COLO829 (cell line): ENCODE results near the gene SVBP.
A peak's percentile ranks its signal among the peaks of the same experiment; 100 is the strongest.
"Not testable (repeated sequence)": the region's sequence is repeated elsewhere in the genome, so short reads cannot be mapped to it uniquely, and the experiment has no call there.

Source experiments
- DNase-seq: peaks from one replicate; pipeline ENCODE4 v3.0.0; 2012; ENCODE audit warnings: low spot score

Gene SVBP, protein sequence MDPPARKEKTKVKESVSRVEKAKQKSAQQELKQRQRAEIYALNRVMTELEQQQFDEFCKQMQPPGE

DNA sequence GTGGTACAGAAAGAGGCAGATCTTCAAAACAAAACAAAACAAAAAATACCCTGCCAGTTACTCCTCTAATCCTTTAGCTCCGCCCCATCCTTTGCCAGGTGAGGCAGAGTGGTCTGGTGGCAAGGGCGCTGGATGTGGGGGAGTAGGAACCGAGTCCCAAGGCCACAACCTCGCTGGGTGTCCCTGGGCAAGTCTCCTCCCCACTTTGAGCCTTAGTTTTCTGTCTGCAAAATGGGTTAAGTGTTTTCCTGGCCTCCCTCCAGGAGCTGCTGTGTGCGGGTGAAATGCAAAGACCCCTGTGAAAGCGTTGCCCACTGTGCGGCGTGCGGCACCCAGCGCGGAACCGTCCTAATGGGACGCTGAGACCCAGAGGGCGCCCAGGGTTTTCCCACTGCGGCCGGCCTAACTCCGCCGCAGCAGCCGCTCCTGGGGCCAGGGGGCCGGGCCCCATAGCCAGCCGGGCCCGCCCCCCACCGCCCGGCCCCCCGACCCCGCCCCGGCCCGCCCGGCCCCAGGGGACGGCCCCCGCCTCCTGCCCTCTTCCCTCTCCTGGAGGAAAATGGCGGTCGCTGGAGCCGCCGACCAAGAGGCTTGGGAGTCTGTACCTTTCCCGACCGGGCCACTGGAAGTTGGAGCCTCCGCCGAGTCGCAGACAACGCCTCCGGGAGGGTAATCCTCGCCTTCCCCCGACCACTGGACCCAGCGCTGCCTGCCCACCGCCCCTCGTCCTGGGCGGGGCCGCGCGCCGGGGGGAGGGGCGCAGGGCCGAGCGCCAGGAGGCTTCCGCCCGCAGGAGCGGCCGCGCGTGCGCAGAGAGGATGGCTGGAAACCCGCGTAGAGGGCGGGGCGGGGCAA, at the start of gene SVBP, which contains the start of gene ERMAP:
TSS of gene SVBP (minus strand) at position 813 of the 855 bp plus-strand sequence. CDS start 853 bp downstream, outside the sequence.
TSS of gene ERMAP (plus strand) at position 538 of the 855 bp plus-strand sequence. CDS start 13,327 bp downstream, outside the sequence.
- DNase-seq = peak; percentile 91

DNA sequence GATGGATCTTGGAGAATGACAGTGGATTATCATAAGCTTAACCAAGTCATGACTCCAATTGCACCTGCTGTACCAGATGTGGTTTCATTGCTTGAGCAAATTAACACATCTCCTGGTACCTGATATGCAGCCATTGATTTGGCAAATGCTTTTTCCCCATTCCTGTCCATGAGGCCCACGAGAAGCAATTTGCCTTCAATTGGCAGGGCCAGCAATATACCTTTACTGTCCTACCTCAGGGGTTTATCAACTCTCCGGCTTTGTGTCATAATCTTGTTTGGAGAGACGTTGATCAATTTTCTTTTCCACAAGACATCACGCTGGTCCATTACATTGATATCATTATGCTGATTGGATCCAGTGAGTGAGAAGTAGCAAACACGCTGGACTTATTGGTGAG, 49.4 kb upstream of the SVBP start:
- no peak for DNase-seq

DNA sequence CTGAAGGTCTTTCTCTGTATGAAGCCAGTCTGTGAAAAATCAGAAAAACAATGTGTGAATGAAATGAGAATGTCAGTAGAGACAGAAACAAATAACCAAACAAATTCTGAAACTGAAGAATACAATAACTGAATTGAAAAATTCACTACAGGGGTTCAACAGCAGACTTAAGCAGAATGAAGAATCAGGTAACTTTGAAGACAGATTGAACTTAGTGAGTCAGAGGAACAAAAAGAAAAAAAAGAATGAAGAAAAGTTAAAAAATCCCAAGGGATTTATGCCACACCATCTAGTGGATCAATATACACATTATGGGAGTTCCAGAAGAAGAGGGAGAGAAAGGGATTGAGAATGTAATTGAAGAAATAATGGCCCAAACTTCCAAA, 43.8 kb upstream of the SVBP start:
- no peak for DNase-seq

DNA sequence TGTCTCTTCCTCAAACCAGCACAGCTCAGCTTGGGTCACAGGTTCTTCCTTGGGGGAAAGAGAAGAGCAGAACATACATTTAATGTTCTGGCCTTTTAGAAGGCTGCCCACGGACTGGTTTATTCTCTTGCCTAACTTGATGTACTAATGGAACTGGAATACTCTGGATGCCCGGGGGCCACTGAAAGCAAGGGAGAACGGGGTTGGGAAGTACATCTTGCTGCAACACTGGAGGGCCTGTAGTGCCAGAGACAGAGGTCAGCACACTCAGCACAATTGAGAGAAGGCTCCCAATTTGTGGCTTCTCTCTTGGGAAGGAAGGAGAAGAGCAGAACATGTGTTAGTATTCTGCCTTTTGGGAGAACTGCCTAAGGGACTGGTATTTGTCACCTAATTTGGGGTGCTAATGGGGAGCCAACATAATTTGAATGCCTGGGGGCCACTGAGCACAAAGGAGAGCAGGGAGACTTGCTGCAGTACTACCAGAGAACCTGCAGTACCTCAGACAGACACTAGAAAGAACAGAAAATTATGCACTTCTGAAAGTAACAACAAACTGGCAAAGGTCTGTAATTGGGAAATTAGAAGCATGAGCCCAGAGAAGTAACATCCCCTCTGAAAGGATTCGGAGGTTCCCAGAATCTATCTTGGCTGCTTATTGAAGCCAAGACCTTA, 43.3 kb upstream of the SVBP start:
- no peak for DNase-seq

DNA sequence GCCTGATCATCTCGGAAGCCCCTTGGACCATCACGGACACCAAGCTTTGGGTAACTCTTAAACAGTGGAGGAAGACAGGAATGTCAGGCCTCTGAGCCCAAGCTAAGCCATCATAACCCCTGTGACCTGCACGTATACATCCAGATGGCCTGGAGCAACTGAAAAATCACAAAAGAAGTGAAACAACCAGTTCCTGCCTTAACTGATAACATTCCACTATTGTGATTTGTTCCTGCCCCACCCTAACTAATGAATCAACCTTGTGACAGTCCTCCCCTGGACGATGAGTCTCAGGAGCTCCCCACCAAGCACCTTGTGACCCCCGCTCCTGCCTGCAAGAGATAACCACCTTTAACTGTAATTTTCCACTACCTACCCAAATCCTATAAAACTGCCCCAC, 42.2 kb upstream of the SVBP start:
- not testable (repeated sequence) for DNase-seq

DNA sequence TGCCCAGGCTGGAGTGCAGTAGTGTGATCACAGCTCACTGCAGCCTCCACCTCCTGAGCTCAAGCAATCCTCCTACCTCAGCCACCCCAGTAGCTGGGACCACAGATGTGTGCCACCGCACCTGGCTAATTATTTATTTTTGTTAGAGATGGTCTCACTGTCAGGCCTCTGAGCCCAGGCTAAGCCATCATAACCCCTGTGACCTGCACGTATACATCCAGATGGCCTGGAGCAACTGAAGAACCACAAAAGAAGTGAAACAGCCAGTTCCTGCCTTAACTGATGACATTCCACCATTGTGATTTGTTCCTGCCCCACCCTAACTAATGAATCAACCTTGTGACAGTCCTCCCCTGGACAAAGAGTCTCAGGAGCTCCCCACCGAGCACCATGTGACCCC, 39.4 kb upstream of the SVBP start:
- DNase-seq = not testable (repeated sequence)

DNA sequence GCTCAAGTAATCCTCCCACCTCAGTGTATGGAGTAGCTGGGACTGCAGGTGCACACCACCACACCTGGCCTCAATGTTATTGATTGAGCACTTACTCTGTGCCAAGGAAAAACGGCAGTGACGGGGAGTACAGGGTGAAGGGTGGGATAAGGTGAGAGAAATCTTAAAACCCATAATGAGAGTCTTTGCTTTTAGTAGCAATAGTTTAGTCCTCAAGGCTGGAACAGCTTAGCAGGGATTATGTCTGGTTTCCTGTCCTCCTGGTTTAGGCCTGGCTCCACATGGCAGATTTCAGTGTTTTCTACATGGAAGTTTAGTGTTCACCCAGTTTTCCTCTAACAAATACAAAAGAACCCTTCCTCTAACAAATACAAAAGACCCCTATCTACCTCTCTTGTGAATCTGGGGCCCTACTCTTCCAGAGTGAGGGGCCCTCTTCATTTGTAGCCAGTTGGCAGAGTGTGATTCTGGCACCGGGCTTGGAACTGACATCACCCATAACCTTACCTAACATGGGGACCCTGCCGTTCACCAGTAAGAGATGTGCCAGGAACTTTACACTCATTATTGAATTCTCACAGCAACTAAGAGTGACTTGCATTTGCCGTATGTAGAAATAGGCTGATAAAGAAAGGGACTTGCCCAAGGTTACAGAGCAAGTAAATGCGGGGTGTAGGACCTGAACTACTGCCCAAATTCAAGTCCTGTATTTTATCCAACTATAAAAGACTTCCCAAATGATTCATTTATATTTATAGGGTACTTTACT, 36.1 kb upstream of the SVBP start:
- no peak for DNase-seq

DNA sequence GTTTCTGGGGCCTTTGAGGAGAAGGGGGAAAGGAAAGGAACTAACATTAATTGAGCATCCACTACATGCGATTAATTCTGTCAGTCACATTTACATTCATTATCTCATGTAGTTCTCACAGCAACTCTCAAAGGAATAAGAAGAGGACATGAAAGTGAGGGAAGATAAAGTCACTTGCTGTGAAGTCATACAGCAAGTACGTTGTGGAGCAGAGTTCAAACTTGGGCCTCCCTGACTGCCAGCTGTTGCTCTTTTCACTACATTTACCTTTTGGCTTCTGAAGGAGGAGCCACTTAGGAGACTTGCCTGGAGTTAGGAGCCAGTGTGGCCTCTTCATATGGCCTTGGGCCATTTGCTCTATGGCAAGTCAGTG, 35.4 kb upstream of the SVBP start:
- DNase-seq = no peak

DNA sequence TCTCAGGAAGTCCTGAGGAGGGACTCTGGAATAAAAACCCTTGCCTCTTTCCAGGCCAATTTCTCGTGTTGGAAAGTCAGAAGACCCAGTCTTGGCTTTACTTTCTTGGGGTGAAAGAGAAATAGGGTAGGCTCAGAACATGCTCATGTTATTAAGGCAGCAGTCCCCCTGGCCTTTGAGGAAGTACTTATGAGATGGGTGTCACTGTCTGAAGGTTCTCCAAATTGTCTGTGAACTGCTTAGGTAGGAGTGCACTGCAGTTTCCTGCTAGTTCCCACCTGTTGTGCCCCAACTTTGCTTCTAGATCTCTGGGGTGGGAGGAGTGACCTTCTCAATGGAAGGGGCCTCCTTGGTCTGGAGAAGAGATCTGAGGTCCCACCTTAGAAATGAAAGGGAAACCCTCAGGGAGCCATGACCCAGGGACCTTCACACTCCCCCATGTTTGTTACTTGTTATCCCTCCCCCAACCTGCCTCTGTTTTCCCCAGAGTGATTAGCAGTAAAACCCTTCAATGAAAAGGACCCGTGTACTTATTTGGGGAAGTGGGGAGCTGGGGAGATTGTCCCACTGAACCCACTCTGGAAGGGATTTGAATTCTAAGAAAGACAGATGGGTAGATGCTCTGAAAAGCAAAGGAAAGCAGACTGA, 34.9 kb upstream of the SVBP start:
- DNase-seq = no peak

DNA sequence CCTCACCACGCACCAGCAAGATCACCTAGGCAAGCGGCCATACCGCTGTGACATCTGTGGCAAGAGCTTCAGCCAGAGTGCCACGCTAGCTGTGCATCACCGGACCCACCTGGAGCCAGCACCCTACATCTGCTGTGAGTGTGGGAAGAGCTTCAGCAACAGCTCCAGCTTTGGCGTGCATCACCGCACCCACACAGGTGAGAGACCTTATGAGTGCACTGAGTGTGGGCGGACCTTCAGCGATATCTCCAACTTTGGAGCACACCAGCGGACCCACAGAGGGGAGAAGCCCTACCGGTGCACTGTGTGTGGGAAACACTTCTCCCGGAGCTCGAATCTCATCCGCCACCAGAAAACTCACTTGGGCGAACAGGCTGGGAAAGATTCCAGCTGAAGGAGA, 34.2 kb upstream of the SVBP start:
- no peak for DNase-seq

DNA sequence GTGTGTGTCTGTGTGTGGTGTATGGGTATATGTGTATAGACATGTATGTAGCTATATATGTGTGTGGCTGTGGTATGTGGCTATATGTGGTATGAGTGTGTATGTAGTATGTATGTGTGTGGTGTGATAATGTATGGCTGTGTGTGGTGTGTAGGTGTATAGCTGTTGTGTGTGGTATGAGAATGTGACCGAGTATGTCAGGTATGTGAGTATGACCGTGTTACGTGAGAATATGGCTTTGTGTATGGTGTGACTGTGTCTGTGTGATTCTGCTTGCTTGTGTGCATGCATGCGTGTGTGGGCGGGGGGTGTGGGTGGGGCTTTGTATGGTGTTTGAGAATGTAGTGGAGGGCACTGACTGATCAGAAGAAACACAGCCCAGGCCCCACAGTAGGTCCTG, 32.7 kb upstream of the SVBP start:
- no peak for DNase-seq

DNA sequence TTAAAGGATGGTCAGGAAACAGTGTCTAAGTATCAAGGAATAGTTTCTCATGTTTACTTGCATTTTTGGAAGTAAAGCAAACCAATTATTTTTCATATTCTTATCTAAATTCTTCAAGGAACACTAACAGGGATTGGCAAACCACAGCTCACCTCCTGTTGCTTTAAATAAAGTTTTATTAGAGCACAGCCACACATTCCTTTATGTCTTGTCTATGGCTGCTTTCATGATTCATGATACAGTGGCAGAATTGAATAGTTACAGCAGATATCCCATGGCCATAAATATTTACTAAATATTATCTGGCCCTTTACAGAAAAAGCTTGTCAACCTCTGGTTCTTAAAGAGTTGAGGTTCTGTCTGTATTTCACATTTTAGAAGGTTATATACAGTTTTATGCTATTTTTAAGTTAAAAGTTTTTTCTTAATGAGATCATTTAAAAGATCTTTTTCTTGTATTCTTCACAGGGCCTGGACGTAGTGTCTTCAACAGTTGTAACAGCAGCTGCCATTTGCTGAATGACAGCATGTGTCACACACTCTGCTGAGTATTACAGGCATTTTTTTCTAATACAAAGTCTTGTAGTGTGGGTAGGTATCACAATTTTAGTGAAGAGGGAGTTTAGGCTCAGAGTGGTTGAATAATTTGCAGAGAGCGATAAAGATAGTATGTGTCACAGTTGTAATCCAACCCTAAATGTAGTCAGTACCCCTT, 31.8 kb upstream of the SVBP start:
- no peak for DNase-seq

DNA sequence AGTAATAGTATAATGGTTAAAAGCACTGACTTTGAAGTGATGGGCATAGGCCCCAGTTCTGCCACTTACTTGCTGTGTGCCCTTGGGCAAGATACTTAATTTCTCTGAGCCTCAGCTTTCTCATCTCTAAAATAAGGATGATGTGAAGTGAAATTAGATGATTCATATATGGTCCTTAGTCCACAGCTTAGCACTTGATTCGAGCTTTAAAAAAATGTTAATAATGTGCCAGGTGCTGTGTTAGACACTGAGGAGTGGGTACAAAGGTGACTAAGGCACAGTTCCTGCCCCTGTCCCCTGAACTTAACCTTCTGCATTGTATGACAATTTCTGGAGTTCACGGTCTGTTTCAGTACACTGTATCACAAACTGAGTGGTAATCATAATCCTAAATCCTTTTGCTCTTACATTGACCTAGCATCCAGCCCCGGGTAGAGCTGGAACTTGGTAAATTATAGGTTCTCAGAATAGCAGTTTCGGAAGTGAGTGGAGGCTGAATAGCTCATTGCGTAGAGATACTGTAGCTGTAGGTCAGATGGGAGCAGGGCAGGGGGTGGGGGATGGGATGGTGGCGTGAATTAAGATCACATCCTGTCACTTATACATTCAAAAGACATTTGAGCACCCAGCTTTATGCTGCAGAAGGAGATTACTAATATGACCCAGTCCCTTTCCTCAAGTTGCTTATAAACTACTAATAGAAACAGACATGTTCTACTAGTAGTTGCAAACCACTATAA, 30.7 kb upstream of the SVBP start:
- DNase-seq = no peak

DNA sequence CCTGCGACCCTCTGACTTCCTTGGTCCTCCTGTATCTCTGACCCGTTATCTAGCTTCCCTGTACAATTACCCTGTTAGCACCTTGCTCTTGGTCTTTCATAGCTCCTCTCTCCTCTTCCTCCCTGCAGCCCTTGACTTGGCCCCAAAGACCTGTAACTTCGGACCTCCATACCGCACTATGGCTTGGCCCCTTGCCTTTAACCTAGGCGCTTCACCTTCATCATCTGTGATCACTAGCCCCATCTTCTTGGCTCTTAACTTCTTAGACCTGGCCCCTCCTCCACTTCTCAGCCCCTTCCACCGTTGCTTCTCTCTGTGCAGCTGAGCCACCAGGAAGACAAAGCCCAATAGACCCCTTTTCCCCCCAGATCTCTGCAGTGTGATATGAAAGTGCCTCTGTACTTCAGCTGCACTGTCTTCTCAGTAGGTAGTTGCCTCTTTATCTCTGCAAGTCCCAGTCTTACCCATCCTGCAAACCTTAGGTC, 30.0 kb upstream of the SVBP start:
- DNase-seq = no peak

DNA sequence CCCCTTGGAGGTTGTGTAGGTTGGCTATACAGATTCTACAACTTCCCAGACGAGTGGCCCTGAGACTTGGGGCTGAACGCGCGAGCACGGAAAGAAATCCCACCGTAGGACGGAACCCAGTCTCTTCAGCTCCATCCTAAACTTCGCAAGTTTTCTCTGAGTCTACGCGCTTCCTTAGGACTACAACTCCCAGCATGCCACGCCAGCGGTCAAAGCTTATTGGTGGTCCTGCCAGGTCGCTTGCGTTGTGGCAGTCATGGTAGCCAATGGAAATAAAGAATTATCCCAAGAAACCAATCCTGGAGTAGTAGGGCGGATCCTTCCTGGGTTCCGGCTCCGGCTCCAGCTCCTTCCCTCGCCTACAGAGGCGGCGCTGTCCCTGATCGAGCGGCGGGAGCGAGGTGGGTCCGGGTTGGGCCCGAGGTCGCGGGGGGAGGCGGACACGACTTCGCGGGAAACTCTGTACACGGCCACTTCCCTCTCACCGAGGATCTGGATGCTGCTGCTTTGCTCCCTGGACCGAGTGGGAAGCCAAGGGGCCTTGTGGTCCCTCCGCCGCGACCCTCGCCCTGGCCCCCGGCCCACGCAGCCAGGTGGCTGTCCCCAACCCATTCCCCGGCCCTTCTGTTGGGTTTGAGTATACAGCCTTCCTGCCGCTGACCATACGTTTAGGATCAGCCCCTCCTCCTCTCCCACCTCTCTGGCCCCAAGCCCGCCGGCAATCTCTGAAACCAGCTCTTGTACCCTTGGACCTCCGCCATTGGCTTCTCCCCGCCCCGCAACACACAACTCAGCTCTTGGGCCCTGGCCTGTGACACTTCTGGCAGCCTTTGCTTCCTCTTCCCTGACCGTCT, 29.3 kb upstream of the SVBP start, which contains the start of gene ZNF691:
TSS of gene ZNF691 (plus strand) at position 357 of the 854 bp plus-strand sequence. CDS start 3,046 bp downstream, outside the sequence.
- DNase-seq = peak; percentile 92

DNA sequence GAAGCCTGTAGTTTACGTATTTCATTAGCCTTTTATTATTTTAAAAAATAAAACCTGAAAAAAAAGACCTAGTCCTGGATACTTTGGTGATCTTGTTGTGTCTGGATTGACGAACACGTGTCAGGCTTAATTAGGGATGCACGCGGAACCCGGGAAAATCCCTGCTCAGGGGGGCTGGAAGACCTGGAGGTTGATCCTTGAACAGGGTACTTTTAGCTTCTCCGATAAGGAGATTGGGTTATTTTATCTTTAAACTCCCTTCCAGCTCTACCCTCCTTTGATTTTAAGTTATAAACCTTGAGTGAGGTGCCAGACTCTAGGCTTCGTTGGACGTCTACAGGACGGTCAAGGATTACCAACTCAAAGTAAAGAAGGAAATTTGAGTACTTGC, 28.7 kb upstream of the SVBP start:
- DNase-seq = no peak

DNA sequence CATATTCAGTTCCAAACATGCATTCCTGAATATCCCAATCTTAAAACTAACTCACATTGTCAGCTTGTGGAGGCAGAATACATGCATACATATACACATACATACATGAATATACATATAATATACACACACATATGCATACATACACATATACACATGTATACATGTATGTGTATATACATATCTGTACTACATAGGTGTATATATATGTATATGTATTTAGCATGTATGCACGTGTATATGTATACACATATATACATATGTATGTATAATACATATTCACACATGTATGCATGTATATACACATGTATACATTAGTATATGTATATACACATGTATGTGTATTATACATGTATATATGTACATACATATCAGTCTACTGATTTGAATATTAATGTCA, 28.0 kb upstream of the SVBP start:
- DNase-seq = no peak

DNA sequence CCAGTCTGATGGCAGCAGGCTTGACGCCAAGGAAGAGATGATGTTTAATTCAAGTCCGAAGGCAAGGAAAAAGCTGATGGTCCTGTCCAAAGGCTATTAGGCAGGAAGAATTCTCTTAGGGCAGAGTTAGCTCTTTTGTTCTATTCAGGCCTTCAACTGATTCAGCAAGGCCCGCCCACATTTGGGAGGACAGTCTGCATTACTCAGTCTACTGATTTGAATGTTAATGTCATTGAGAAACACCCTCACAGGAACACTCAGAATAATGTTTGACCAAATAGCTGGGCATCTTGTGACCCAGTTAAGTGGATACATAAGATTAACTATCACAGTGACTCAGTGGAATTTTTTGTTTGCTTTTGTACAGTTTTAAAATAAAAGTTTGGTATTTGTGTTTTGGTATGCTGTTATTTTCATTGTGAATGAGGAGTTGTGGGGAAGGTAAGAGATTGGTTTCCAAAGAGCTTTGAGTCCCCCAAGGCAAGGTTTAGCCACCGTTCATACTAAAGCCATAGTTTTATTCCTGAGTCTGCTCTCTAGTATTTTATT, 27.5 kb upstream of the SVBP start:
- DNase-seq = no peak
